Anterior cingulate cortex (tissue), 58 donors: ENCODE measurements around the gene CETP.

ENCODE experiments used
- DNase-seq, 58 donors: peaks; one replicate each; lab custom pipeline; 2025; lab: John Stamatoyannopoulos, UW

Gene CETP

DNA sequence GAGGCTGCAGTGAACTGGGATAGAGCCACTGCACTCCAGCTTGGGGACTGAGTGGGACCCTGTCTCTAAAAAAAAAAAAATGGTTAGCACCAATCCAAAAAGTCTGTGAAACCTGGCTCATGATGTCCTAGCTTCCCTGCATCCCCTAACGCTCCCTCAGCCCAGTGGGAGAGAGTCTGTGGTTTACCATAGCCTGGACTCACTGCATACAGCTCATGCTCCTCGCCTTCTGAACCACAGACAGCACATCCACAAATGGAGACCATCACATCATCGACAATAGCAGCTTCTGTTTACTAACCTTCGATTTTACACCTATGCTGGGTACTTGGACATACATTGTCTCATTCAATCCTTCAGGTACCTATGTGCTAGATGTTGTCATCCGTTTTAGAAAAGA is 71.2 kb downstream of the CETP start:
- no peak for DNase-seq
